GM19193 (cell line): ENCODE results near the gene TRIM27.

Experiments used
- POLR2A ChIP-seq: IDR thresholded peaks from 4 replicates; pipeline ENCODE4 v1.6.1; 2011; ENCODE audit not compliant: insufficient read depth, insufficient read length; ENCODE audit errors: extremely low read depth

Gene TRIM27

GRCh38 chr6:28862077-28862476, 61.7 kb downstream of the TRIM27 start:
- TF ChIP-seq POLR2A, result no peak

GRCh38 chr6:28861339-28861738, 62.4 kb downstream of the TRIM27 start:
- no peak for TF ChIP-seq POLR2A

DNA sequence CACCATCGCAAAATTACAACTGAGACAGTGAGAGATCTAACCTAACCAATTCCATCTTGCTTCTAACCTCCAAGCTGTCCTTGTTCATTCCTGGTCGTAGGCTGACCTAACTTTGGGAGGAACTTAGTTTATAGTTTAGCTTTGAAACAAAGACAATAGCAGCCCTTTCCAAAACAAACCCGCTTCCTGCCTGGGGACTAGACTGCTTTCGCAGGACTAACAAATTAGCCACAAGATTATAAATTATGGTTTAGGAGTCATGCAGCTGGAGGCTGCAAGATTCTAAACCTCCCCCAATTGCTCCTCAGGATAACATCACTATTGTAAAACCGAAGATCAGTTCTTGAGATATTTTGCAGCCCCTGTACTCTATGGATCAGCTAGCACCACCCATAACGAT, 63.2 kb downstream of the TRIM27 start:
- TF ChIP-seq POLR2A, result no peak

- TF ChIP-seq POLR2A, result no peak
Observed at GRCh38 chr6:28858963-28859362, 64.8 kb downstream of the TRIM27 start.

DNA sequence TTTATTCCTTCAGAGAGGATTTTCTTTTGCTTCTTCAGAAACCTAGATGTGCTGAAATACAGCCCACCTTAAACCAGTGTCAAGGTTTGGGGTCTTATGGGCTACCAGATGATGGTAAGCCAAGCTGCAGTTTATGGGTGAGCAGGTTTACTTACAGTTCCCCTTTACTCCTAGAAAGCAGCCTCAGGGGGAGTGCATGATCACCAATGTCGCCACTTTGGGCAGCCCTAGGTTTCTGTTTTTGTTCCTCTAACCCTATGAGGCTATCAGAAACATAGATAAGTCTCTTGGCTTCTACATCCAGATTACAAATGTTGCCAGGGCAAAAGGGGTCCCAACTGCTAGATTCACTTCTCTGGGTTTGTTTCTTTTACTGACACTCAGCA, 67.2 kb downstream of the TRIM27 start:
- TF ChIP-seq POLR2A, result no peak
